PC-9 (cell line): ENCODE results near the gene RGS9. TPM values are rescaled to one million over a fixed set of nuclear protein-coding genes. Genes with fewer than 3 reads are reported as not detected.

Experiments used
- BruUV-seq: library from RNA; stranded (reverse); fragments of 400-500 nt; replicated peaks from 2 replicates; lab custom pipeline; 2021; lab: Mats Ljungman, UMichigan
- CTCF ChIA-PET: fragments of 300-600 bp; sonication (Branson Sonifier 250); formaldehyde crosslinking; loops from one replicate; lab custom pipeline; 2022; ENCODE audit warnings: antibody characterized with exemption; lab: Charles Lee
- POLR2A ChIA-PET: fragments of 300-600 bp; sonication (Branson Sonifier 250); formaldehyde crosslinking; loops from one replicate; lab custom pipeline; 2022; ENCODE audit warnings: antibody characterized with exemption; ENCODE audit not compliant: unreplicated experiment; lab: Charles Lee
- DNase-seq, 2 experiments: peaks; one replicate each; pipeline versions ENCODE4 v3.0.0 to v3.0.0-alpha.2; 2015 to 2022; ENCODE audit warnings: mixed read lengths in 1 of 2
- H2AFZ ChIP-seq: fragments of 200-600 bp; sonication (generic); 2 replicates; pipeline ENCODE4 v1.8.1; 2017; ENCODE audit warnings: antibody characterized with exemption
- H3F3A ChIP-seq: fragments of 200-600 bp; sonication (generic); 2 replicates; pipeline ENCODE4 v1.8.1; 2017; ENCODE audit warnings: antibody characterized with exemption, mild to moderate bottlenecking, low read depth; ENCODE audit not compliant: insufficient read depth
- H3K27ac ChIP-seq: fragments of 200-600 bp; sonication (generic); 2 replicates; pipeline ENCODE4 v1.6.1; 2016; ENCODE audit warnings: mixed run types
- H3K27me3 ChIP-seq: fragments of 200-600 bp; sonication (generic); 2 replicates; pipeline ENCODE4 v1.6.1; 2016; ENCODE audit warnings: low read depth, mixed run types; ENCODE audit not compliant: insufficient read depth
- H3K36me3 ChIP-seq: fragments of 200-600 bp; sonication (generic); 2 replicates; pipeline ENCODE4 v1.6.1; 2016; ENCODE audit warnings: low read depth, mixed run types
- H3K4me1 ChIP-seq: fragments of 200-600 bp; sonication (generic); replicated peaks from 2 replicates; pipeline ENCODE4 v1.6.1; 2016; ENCODE audit warnings: mixed run types; ENCODE audit not compliant: insufficient read depth
- H3K4me2 ChIP-seq: fragments of 200-600 bp; sonication (generic); 2 replicates; pipeline ENCODE4 v1.6.1; 2017; ENCODE audit warnings: mixed run types
- H3K4me3 ChIP-seq: fragments of 200-600 bp; sonication (generic); 2 replicates; pipeline ENCODE4 v1.6.1; 2016; ENCODE audit warnings: mixed run types
- H3K79me2 ChIP-seq: fragments of 200-600 bp; sonication (generic); 2 replicates; pipeline ENCODE4 v1.6.1; 2017; ENCODE audit warnings: low read depth, mixed run types
- H3K9me2 ChIP-seq: fragments of 200-600 bp; sonication (generic); 2 replicates; pipeline ENCODE4 v1.8.1; 2017; ENCODE audit warnings: mild to moderate bottlenecking; ENCODE audit not compliant: insufficient read depth
- H3K9me3 ChIP-seq: fragments of 200-600 bp; sonication (generic); 2 replicates; pipeline ENCODE4 v1.8.1; 2016; ENCODE audit warnings: low read depth; ENCODE audit not compliant: insufficient read depth
- H4K20me1 ChIP-seq: fragments of 200-600 bp; sonication (generic); 2 replicates; pipeline ENCODE4 v1.8.1; 2017; ENCODE audit not compliant: insufficient read depth
- CTCF ChIP-seq: fragments of 200-600 bp; sonication (generic); conservative IDR thresholded peaks from 2 replicates; pipeline ENCODE4 v1.6.1; 2017; ENCODE audit warnings: mixed run types, antibody characterized with exemption, mild to moderate bottlenecking, moderate library complexity
- EZH2 ChIP-seq: fragments of 200-600 bp; sonication (generic); IDR thresholded peaks from 2 replicates; pipeline ENCODE4 v1.8.0; 2017; ENCODE audit warnings: antibody characterized with exemption, low read depth
- intact Hi-C: fragments of 100-400 bp; cut with micrococcal nuclease; formaldehyde crosslinking; loops from one replicate; pipeline ENCODE4 v1.10.0; 2022; ENCODE audit not compliant: unreplicated experiment
- total RNA-seq: library from RNA; stranded (reverse); gene quantifications from 2 replicates; pipeline ENCODE4 v1.2.3, GENCODE V29; 2021

RGS9 gene
- total RNA-seq, 1 experiment from 2014 or later: 6.1 TPM

GRCh38 chr17:65102235-65102634 is 34.9 kb upstream of the RGS9 start:
- TF ChIP-seq EZH2 (no peak), CTCF (no peak)
- H3K4me2 ChIP-seq: no peak overlapping the region
- DNase-seq: no peak
- H3F3A ChIP-seq: peaks cover 29% of the 10 kb centered on the region
- no TSS peak for BruUV-seq
- H2AFZ ChIP-seq: no peak overlapping the region
- intact Hi-C loops: loop anchor here (10.0 kb wide), 2 partner anchors 177 to 327 kb away; no protein-coding TSS in a partner anchor
- H3K9me2 ChIP-seq: no peaks in the 10 kb centered on the region
- CTCF ChIA-PET: no interaction called here
- H3K79me2 ChIP-seq: no peaks in the 10 kb centered on the region
- no peaks in the 10 kb centered on the region for H4K20me1 ChIP-seq
- H3K36me3 ChIP-seq: no peaks in the 10 kb centered on the region
- POLR2A ChIA-PET: no interaction called here
- peaks cover 56% of the 10 kb centered on the region for H3K4me1 ChIP-seq
- H3K27ac ChIP-seq: no peak overlapping the region
- H3K9me3 ChIP-seq: no peaks in the 10 kb centered on the region
- H3K27me3 ChIP-seq: no peaks in the 10 kb centered on the region
- no peak overlapping the region for H3K4me3 ChIP-seq

- Histone ChIP-seq H3K36me3 (no peaks in the 10 kb centered on the region), H3K27me3 (no peaks in the 10 kb centered on the region), H2AFZ (no peak overlapping the region), H3K9me2 (no peaks in the 10 kb centered on the region), H4K20me1 (no peaks in the 10 kb centered on the region), H3K4me2 (no peak overlapping the region), H3K9me3 (no peaks in the 10 kb centered on the region), H3F3A (peaks cover 34% of the 10 kb centered on the region), H3K27ac (no peak overlapping the region), H3K4me1 (peaks cover 62% of the 10 kb centered on the region), H3K79me2 (no peaks in the 10 kb centered on the region), H3K4me3 (no peak overlapping the region)
- TF ChIP-seq EZH2: no peak
- TF ChIP-seq CTCF: no peak
- CTCF ChIA-PET: interaction anchor here (0.6 kb wide), 1 partner anchor 62 kb away, joined by 3 read pairs; no protein-coding TSS in a partner anchor
- intact Hi-C loops: loop anchor here (10.0 kb wide), 2 partner anchors 178 to 328 kb away; no protein-coding TSS in a partner anchor
- no peak for DNase-seq
- no TSS peak for BruUV-seq
- POLR2A ChIA-PET: no interaction called here
Measured at GRCh38 chr17:65102788-65103187, 34.4 kb upstream of the RGS9 start.

GRCh38 chr17:65103431-65103830 is 33.7 kb upstream of the RGS9 start:
- DNase-seq: no peak
- H3F3A ChIP-seq: peaks cover 38% of the 10 kb centered on the region
- H2AFZ ChIP-seq: no peak overlapping the region
- H3K4me3 ChIP-seq: no peak overlapping the region
- BruUV-seq: no TSS peak
- CTCF ChIA-PET: interaction anchor here (0.6 kb wide), 1 partner anchor 63 kb away, joined by 3 read pairs; no protein-coding TSS in a partner anchor
- POLR2A ChIA-PET: interaction anchor here (0.6 kb wide), 1 partner anchor 133 kb away, joined by 4 read pairs; no protein-coding TSS in a partner anchor
- H3K36me3 ChIP-seq: no peaks in the 10 kb centered on the region
- no peaks in the 10 kb centered on the region for H4K20me1 ChIP-seq
- H3K27ac ChIP-seq: no peak overlapping the region; the same call in 1 of the 2 replicates
- no peaks in the 10 kb centered on the region for H3K79me2 ChIP-seq
- no peaks in the 10 kb centered on the region for H3K9me2 ChIP-seq
- intact Hi-C loops: loop anchor here (10.0 kb wide), 2 partner anchors 179 to 329 kb away; no protein-coding TSS in a partner anchor
- peak overlapping the region; percentile 43; the same call in 1 of the 2 replicates for H3K4me2 ChIP-seq
- TF ChIP-seq EZH2: no peak
- TF ChIP-seq CTCF: no peak
- H3K27me3 ChIP-seq: no peaks in the 10 kb centered on the region
- no peaks in the 10 kb centered on the region for H3K9me3 ChIP-seq
- H3K4me1 ChIP-seq: peaks cover 66% of the 10 kb centered on the region
